Urinary bladder (tissue), 4 donors: ENCODE measurements around the gene BIRC5. TPM values are rescaled to one million over a fixed set of nuclear protein-coding genes. Genes with fewer than 3 reads are reported as not detected.

Source experiments
- DNase-seq: peaks from one replicate; pipeline ENCODE4 v3.0.0-alpha.2; 2015; ENCODE audit errors: extremely low spot score
- H3K27ac ChIP-seq: one replicate; pipeline ENCODE4 v1.5.1; 2013; ENCODE audit warnings: low read depth, mild to moderate bottlenecking, moderate library complexity
- H3K36me3 ChIP-seq: one replicate; pipeline ENCODE4 v1.6.1; 2013; ENCODE audit warnings: mild to moderate bottlenecking, moderate library complexity; ENCODE audit not compliant: insufficient read depth
- H3K4me1 ChIP-seq: one replicate; pipeline ENCODE4 v1.6.1; 2013; ENCODE audit warnings: mild to moderate bottlenecking, moderate library complexity; ENCODE audit not compliant: insufficient read depth
- H3K4me3 ChIP-seq: one replicate; pipeline ENCODE4 v1.5.1; 2013; ENCODE audit warnings: low read depth, low read length
- WGBS: extraction: QIAGEN DNeasy Blood & Tissue Kit; methylation state at CpG from one replicate; pipeline ENCODE4 v1.1.7; 2013; 5-methylcytosine and 5-hydroxymethylcytosine counted together
- polyA plus RNA-seq: library from polyadenylated mRNA; stranded (reverse); fragments of 200-250 nt; gene quantifications from one replicate; pipeline ENCODE4 v1.2.3, GENCODE V29; 2013
- total RNA-seq: library from RNA; depleted of rRNA; stranded (reverse); fragments of >200 nt; gene quantifications from one replicate; pipeline ENCODE4 v1.2.3, GENCODE V29; 2014
- donor health status: healthy with polysubstance abuse.
- donor health status: healthy.

BIRC5 gene
- total and polyA plus RNA-seq, 2 donors = 0.49 to 19.7 TPM

GRCh38 chr17:78197147-78197832, 16.8 kb upstream of the BIRC5 start:
- Histone ChIP-seq H3K4me1 (no peaks in the 10 kb centered on the region), H3K4me3 (no peak overlapping the region), H3K27ac (no peak overlapping the region), H3K36me3 (no peaks in the 10 kb centered on the region)
- DNase-seq = no peak
- 87% methylated on average over 9 of the region's 9 CpGs for WGBS

- no peaks in the 10 kb centered on the region for H3K4me1 ChIP-seq
- no peak for DNase-seq
- no peak overlapping the region for H3K4me3 ChIP-seq
- H3K36me3 ChIP-seq = no peaks in the 10 kb centered on the region
- H3K27ac ChIP-seq = no peak overlapping the region
- 89% methylated on average over 6 of the region's 6 CpGs for WGBS
These were observed 13.6 kb upstream of the BIRC5 start for GRCh38 chr17:78200451-78200850.

GRCh38 chr17:78202666-78203065, 11.4 kb upstream of the BIRC5 start:
- peaks cover 2% of the 10 kb centered on the region for H3K36me3 ChIP-seq
- no peak overlapping the region for H3K4me3 ChIP-seq
- WGBS = 92% methylated on average over 8 of the region's 8 CpGs
- no peak for DNase-seq
- H3K4me1 ChIP-seq = no peaks in the 10 kb centered on the region
- H3K27ac ChIP-seq = no peak overlapping the region

- 92% methylated on average over 22 of the region's 22 CpGs for WGBS
These were observed 9.5 kb upstream of the BIRC5 start for GRCh38 chr17:78204387-78205123.

DNA sequence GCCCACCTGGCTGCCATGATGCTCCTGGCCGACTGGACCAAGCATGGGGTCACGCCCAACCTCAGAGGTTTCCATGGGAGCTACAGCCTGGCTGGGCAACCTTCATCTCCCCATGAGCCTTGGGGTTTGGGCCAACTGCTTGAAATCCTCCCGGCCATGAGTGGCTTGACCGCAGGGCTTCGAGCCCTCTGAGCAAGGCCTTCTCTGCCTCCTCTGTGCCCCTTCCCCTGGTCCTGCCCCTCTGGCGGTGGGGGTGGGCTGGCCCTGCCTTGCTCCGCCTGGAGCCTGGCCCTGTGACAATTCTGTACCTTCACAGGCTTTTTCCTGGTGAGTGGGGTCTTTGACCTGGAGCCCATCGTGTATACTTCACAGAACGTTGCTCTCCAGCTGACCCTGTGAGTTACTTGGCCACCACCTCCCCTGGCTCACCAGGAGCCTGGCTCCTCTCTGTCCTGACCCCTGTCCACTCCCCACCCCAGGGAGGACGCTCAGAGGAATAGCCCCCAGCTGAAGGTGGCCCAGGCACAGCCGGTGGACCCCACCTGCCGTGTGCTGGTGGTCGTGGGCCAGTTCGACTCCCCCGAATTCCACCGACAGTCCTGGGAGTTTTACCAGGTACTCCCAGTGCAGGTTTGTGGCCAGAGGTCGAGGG, 8.8 kb upstream of the BIRC5 start:
- 91% methylated on average over 17 of the region's 17 CpGs for WGBS
- no peak for DNase-seq
- no peak overlapping the region for H3K27ac ChIP-seq
- H3K36me3 ChIP-seq = peaks cover 2% of the 10 kb centered on the region
- no peaks in the 10 kb centered on the region for H3K4me1 ChIP-seq
- H3K4me3 ChIP-seq = no peak overlapping the region

More at GRCh38 chr17:78204387-78205123, 9.5 kb upstream of the BIRC5 start:
- Histone ChIP-seq H3K4me1 (no peaks in the 10 kb centered on the region), H3K4me3 (no peak overlapping the region), H3K27ac (no peak overlapping the region), H3K36me3 (peaks cover 2% of the 10 kb centered on the region)
- no peak for DNase-seq

GRCh38 chr17:78206298-78206697, 7.8 kb upstream of the BIRC5 start:
- Histone ChIP-seq H3K4me3 (no peak overlapping the region), H3K4me1 (no peaks in the 10 kb centered on the region), H3K27ac (no peak overlapping the region), H3K36me3 (peaks cover 2% of the 10 kb centered on the region)
- WGBS = 78% methylated on average over 7 of the region's 7 CpGs
- DNase-seq = no peak

- H3K4me1 ChIP-seq = no peaks in the 10 kb centered on the region
- 51% methylated on average over 3 of the region's 3 CpGs for WGBS
- peaks cover 2% of the 10 kb centered on the region for H3K36me3 ChIP-seq
- H3K4me3 ChIP-seq = no peak overlapping the region
- H3K27ac ChIP-seq = no peak overlapping the region
- no peak for DNase-seq
These were observed 5.6 kb upstream of the BIRC5 start for GRCh38 chr17:78208486-78208885.

DNA sequence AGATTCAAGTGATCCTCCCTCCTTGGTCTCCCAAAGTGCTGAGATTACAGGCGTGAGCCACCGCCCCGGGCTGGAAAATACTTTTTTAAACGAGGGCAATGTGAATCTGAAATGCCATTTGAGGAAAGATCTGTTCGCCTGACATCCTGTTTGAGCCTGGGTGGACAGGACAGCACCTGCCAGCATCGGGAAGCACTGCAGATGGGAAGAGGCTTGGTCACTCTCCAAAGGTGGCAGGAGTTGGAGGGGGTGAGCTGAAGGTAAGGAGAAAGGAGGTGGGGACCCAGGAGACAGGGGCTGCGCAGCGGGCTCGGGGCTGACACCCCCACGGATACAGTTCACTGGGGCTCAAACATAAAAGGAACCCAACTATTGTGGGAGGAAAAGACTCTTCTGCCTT, 3.9 kb upstream of the BIRC5 start:
- H3K36me3 ChIP-seq = peaks cover 2% of the 10 kb centered on the region
- H3K4me3 ChIP-seq = no peak overlapping the region
- DNase-seq = no peak
- no peak overlapping the region for H3K27ac ChIP-seq
- peaks cover 2% of the 10 kb centered on the region for H3K4me1 ChIP-seq
- WGBS = 89% methylated on average over 10 of the region's 10 CpGs

DNA sequence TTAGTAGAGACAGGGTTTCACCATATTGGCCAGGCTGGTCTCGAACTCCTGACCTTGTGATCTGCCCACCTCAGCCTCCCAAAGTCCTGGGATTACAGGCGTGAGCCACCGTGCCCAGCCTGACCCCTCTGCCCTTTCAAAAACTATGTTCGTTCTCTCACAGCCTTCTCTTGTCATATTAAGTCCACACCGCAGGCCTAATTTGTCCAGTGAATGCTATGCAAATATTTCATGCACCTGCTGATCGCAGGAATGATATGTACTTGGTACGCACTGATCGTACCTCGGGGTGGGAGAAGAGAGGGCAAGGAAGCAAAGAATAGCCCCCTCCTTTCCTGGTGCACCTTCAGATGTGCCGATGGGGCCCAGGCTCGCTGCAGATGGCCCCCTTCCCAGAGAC, 3.0 kb upstream of the BIRC5 start:
- DNase-seq = no peak
- Histone ChIP-seq H3K4me1 (peaks cover 2% of the 10 kb centered on the region), H3K36me3 (peaks cover 2% of the 10 kb centered on the region), H3K27ac (no peak overlapping the region), H3K4me3 (no peak overlapping the region)
- 78% methylated on average over 11 of the region's 11 CpGs for WGBS

- no peak for DNase-seq
- Histone ChIP-seq H3K4me3 (no peak overlapping the region), H3K27ac (no peak overlapping the region), H3K36me3 (no peaks in the 10 kb centered on the region), H3K4me1 (peaks cover 2% of the 10 kb centered on the region)
- 11% methylated on average over 5 of the region's 5 CpGs for WGBS
These were observed 631 bp downstream of the BIRC5 start for GRCh38 chr17:78214706-78215061.

- DNase-seq = no peak
These were observed 5.5 kb downstream of the BIRC5 start for GRCh38 chr17:78219396-78220150.

GRCh38 chr17:78223061-78223460, 9.0 kb downstream of the BIRC5 start:
- Histone ChIP-seq H3K36me3 (no peaks in the 10 kb centered on the region), H3K4me1 (no peaks in the 10 kb centered on the region), H3K27ac (no peak overlapping the region), H3K4me3 (no peak overlapping the region)
- 84% methylated on average over 4 of the region's 4 CpGs for WGBS
- no peak for DNase-seq

More at GRCh38 chr17:78219396-78220150, 5.5 kb downstream of the BIRC5 start:
- 86% methylated on average over 11 of the region's 11 CpGs for whole genome bisulfite sequencing
- no peaks in the 10 kb centered on the region for H3K36me3 ChIP-seq
- no peaks in the 10 kb centered on the region for H3K4me1 ChIP-seq
- no peak overlapping the region for H3K4me3 ChIP-seq
- H3K27ac ChIP-seq = no peak overlapping the region

GRCh38 chr17:78223765-78224164, 9.7 kb downstream of the BIRC5 start:
- H3K4me1 ChIP-seq = no peaks in the 10 kb centered on the region
- H3K36me3 ChIP-seq = no peaks in the 10 kb centered on the region
- no peak overlapping the region for H3K27ac ChIP-seq
- no peak for DNase-seq
- H3K4me3 ChIP-seq = no peak overlapping the region
- 89% methylated on average over 3 of the region's 3 CpGs for WGBS
